GM12892 (cell line): ENCODE measurements around the gene GSTA5.
"Not testable (repeated sequence)": the region's sequence is repeated elsewhere in the genome, so short reads cannot be mapped to it uniquely, and the experiment has no call there.

Experiments used
- DNase-seq: peaks from one replicate; pipeline ENCODE4 v3.0.0; 2011; ENCODE audit not compliant: insufficient read length
- FAIRE-seq: peaks from 2 replicates; lab custom pipeline; 2011; peaks lifted over from hg19 to GRCh38; lab: Jason Lieb, UNC
- POLR2A ChIP-seq: IDR thresholded peaks from 2 replicates; pipeline ENCODE4 v1.6.1; 2011; ENCODE audit warnings: low read depth, low read length, control low read depth
- POLR2AphosphoS5 ChIP-seq: IDR thresholded peaks from 2 replicates; pipeline ENCODE4 v1.6.1; 2011; ENCODE audit warnings: low read depth, low read length, control low read depth
- TAF1 ChIP-seq: IDR thresholded peaks from 2 replicates; pipeline ENCODE4 v1.6.1; 2011; ENCODE audit warnings: low read depth, mild to moderate bottlenecking, control low read depth, low read length, borderline replicate concordance

The GSTA5 gene

DNA sequence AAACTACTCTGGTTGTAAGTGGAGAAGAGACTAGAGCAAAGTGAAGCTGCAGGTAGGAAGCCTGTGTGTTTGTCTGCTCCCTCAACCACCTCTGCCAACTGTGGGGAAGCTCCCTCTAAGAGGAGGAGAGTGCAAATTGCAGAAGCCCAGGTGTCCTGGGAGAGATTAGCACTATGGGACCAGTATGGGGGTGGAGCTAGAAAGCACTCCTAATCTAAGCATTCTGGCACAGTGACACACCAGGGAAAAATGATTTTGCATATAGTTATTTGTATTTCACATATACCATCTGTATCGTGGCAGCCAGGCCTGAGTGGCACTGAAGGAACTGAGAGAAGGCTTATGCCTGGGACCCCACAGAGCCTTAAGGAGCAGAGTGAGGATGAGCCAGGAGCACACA lies 49.8 kb downstream of the GSTA5 start:
- TF ChIP-seq TAF1: no peak
- no peak for TF ChIP-seq POLR2A
- no peak for TF ChIP-seq POLR2AphosphoS5
- DNase-seq (no peak), FAIRE-seq (no peak)

DNA sequence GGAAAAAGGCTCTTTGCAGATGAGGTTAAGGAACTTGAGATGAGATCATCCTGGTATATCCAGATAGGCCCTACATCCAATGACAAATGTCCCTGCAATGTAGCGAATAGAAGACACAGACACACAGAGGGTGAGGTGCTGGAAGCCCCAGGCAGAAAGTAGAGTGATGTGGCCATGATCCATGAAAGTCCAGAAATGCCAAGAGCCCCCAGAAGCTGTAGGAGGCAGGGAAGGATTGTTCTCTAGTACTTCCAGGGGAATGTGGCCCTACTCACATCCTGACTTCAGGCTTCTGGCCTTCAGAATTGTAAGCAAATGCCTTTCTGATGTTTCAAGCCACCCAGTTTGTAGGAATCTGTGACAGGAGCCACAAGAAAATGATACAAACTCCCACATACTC lies 51.0 kb downstream of the GSTA5 start:
- FAIRE-seq, DNase-seq: not testable (repeated sequence)

DNA sequence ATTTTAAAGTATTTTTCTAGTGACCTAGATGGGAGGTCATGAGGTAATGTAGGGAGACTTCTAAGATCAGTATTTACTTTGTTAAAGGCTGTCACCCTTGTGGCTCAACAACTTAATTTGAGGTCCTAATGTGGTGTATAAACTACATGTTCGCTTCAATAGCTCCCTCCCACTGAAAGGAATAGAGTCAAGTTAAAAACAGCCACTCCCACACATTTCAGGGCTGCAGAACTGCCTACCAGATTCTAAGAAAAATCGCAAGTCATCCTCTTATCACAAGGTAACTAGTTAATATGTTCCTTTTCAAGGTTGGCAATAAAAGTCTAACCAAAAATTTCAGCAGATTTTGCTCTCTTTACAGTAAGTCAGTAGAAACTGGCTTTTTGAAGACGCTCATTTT lies 52.1 kb downstream of the GSTA5 start:
- no peak for FAIRE-seq
- no peak for DNase-seq
- TF ChIP-seq POLR2A (no peak), POLR2AphosphoS5 (no peak), TAF1 (no peak)

DNA sequence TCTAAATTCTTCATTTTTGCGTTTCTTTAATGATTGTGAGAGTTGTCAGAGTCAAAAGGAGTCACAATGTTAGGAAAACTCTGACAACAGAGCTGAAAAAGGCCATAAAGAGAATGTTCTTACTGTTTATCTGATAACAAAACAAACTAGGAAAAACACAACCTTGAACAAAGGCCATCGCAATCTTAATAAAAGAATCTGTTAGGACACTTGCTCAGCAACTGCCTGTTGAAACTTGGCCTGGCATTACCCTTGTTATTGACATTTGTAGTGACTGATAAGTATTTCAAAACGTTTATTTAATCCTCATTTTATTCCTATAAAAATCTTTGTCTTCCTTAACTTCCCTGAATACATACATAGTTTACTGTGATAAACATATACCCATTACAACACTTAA lies 52.7 kb downstream of the GSTA5 start:
- no peak for TF ChIP-seq POLR2AphosphoS5
- no peak for TF ChIP-seq TAF1
- TF ChIP-seq POLR2A: no peak
- DNase-seq (no peak), FAIRE-seq (no peak)

DNA sequence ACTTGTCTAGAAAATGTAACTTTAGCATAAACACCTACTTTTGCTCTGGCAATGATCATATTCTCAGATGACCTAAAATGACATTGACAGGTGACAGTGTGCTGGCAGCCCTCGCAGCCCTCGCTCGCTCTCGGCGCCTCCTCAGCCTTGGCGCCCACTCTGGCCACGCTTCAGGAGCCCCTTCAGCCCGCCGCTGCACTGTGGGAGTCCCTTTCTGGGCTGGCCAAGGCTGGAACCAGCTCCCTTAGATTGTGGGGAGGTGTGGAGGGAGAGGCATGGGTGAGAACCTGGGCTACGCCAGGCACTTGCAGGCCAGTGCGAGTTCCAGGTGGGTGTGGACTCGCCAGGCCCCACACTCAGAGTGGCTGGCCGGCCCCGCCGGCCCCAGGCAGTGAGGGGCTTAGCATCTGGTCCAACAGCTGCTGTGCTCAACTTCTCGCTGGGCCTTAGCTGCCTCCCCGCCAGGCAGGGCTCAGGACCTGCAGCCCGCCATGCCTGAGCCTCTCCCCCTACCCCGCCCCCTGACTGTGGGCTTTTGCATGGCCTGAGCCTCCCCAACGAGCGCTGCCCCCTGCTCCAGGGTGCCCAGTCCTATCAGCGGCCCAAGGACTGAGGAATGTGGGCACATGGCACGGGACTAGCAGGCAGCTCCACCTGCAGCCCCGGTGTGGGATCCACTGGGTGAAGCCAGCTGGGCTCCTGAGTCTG lies 54.2 kb downstream of the GSTA5 start:
- no peak for DNase-seq
- TF ChIP-seq POLR2AphosphoS5 (no peak), POLR2A (no peak), TAF1 (no peak)
- FAIRE-seq: no peak

DNA sequence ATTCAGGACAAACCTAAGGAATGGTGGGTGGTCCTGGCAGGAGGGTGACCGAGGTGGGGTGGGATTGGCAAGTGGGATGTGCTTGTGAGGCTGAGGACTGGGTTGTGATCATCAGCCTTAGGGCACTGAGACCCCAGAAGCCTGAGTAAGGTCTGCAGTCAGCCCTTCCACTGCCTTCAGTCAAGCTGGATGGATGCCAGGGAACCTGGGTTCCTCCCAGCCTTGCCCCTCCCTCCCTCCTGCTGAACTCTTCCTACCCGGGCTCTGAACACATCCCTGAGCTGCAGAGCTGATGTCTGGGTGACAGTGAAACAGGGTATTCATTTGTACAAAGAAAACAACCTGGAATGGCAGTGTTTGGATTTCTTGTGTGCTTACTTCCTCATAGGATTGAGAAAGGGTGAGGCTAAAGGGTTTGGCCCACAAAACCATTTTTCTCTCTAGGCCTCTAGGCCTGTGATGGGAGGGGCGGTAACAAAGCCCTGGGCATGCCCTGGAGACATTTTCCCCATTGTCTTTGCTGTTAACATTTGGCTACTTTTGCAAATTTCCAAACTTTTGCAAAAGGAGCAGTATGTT lies 57.8 kb downstream of the GSTA5 start:
- DNase-seq, FAIRE-seq: not testable (repeated sequence)

DNA sequence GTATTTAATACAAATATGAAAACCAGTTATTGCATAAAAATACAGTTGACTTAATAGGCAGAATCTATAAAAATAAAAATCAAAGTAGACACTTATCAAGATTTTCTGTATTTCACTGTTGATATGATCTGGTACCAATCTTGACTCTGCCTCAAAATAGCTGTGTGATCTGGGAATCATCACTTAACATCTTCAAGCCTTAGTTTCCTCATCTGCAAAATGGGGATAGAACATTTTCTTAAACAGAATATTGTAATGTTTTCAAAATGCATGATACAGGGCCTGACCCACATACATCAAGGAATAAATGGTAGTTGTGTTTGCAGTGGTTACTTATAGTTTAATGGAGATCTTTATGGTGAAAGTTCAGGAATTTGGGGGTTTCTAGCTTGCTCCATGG lies 58.4 kb downstream of the GSTA5 start:
- not testable (repeated sequence) for FAIRE-seq, DNase-seq
